ENCODE results near the gene GOLGA6A. TPM values are rescaled to one million over a fixed set of nuclear protein-coding genes. Genes with fewer than 3 reads are reported as not detected.

Gene GOLGA6A
- total and polyA plus RNA-seq, 2 of the 8 experiments (the other 6 are each of a cell fraction or from before 2014, with no cell fraction given), result 0.80 to 1.0 TPM

GRCh38 chr15:74127954-74128784 is 45.8 kb upstream of the GOLGA6A start (continued):
- TF ChIP-seq SP1 (IDR thresholded peaks at IDR 0.05; ENCODE audit: low read depth, low read length), result no peak
- TF ChIP-seq CTBP2 (IDR thresholded peaks at IDR 0.05; ENCODE audit: borderline replicate concordance, insufficient read depth, insufficient read length, low read length), result no peak
- TF ChIP-seq CTCF (IDR thresholded peaks at IDR 0.05; ENCODE audit: control extremely low read depth in 1 of 3, insufficient read depth in 1 of 3, low read depth in 1 of 3, low read length in 3 of 3), result no peak
- no peak for TF ChIP-seq BACH1 (IDR thresholded peaks at IDR 0.05; ENCODE audit: low read length)
- no peak for TF ChIP-seq CEBPB (IDR thresholded peaks at IDR 0.05; ENCODE audit: low read depth, low read length)
- peak; percentile 56 for TF ChIP-seq SUZ12 (IDR thresholded peaks at IDR 0.05; ENCODE audit: low read length)
- no peak for TF ChIP-seq TAF1 (IDR thresholded peaks at IDR 0.05; ENCODE audit: low read depth, low read length)
- TF ChIP-seq SAP30 (IDR thresholded peaks at IDR 0.05; ENCODE audit: insufficient read depth, insufficient replicate concordance, low read length), result no peak
- TF ChIP-seq TAF7 (optimal IDR thresholded peaks at IDR 0.05; ENCODE audit: borderline replicate concordance, low read depth, low read length), result no peak
- peak; percentile 9 for TF ChIP-seq RNF2 (IDR thresholded peaks at IDR 0.05; ENCODE audit: borderline replicate concordance, low read depth, low read length, missing control alignments, poor library complexity, severe bottlenecking)

Measured in H1 (cell line).